Measurements from ENCODE around the gene POGK. TPM values are rescaled to one million over a fixed set of nuclear protein-coding genes. Genes with fewer than 3 reads are reported as not detected.

The POGK gene
- total RNA-seq, 1 experiment from 2014 or later: 47.7 TPM

DNA sequence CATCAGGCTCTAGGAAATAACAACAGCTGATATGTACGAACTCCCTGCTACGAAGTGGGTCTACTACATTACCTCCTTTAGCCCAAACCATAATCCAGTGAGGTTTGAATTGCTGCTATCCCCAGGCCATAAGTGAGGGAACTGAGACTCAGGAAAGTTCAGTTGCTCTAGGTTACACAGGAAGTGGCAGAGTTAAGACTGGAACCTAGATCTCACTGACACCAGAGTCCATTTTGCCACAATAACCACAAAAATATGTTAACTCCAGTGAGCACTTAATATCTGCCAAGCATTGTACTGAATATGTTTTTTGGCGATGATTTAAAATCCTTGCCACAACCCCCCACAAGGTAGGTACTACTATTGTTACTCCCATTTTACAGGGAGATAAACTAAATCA lies 45.7 kb downstream of the POGK start:
- Histone ChIP-seq H3K79me1 (ENCODE audit: insufficient read depth, low read depth, low read length, poor library complexity, severe bottlenecking) (no peaks in the 10 kb centered on the region), H3K23me2 (ENCODE audit: insufficient read length, low read depth, low read length, poor library complexity, severe bottlenecking) (no peaks in the 10 kb centered on the region), H3K14ac (ENCODE audit: insufficient read depth, low read length) (no peak overlapping the region), H3K18ac (ENCODE audit: insufficient read length, low read depth, low read length) (no peak overlapping the region), H2BK120ac (ENCODE audit: low read depth, low read length, poor library complexity, severe bottlenecking) (no peak overlapping the region), H3K9me3 (ENCODE audit: control insufficient read depth, low read depth, low read length) (no peaks in the 10 kb centered on the region), H2AFZ (ENCODE audit: low read length) (no peak overlapping the region), H3T11ph (ENCODE audit: low read length) (no peak overlapping the region), H4K91ac (ENCODE audit: insufficient read length, low read depth, low read length) (no peak overlapping the region), H2BK20ac (ENCODE audit: low read depth, low read length, poor library complexity, severe bottlenecking) (no peak overlapping the region), H2AK5ac (ENCODE audit: insufficient read length, low read length) (no peak overlapping the region), H3K4me2 (ENCODE audit: insufficient read depth, insufficient read length, low read length) (no peak overlapping the region), H4K20me1 (ENCODE audit: control insufficient read depth, insufficient read depth, insufficient read length) (no peaks in the 10 kb centered on the region), H3K79me2 (ENCODE audit: insufficient read depth, low read length) (no peaks in the 10 kb centered on the region), H4K8ac (replicated peaks; ENCODE audit: insufficient read length, low read depth, low read length) (no peak overlapping the region), H3K4ac (ENCODE audit: low read depth, low read length) (no peak overlapping the region), H3K4me1 (ENCODE audit: insufficient read depth, low read length) (no peaks in the 10 kb centered on the region), H2BK12ac (ENCODE audit: insufficient read length, low read depth, low read length) (no peak overlapping the region), H3K23ac (ENCODE audit: insufficient read length, low read depth, low read length) (no peak overlapping the region), H3K9ac (ENCODE audit: extremely low read depth, insufficient read length, low read length) (no peak overlapping the region), H3K56ac (ENCODE audit: insufficient read length, low read depth, low read length) (no peak overlapping the region), H4K5ac (ENCODE audit: insufficient read length, low read depth, low read length) (no peak overlapping the region), H2BK5ac (ENCODE audit: insufficient read length, low read length) (no peak overlapping the region), H2BK15ac (ENCODE audit: low read depth, low read length) (no peak overlapping the region), H3K27ac (ENCODE audit: insufficient read length, low read depth, low read length) (no peak overlapping the region), H3K27me3 (ENCODE audit: insufficient read depth, low read length) (peaks cover 4% of the 10 kb centered on the region; the same call in 1 of the 2 replicates)
- DNase-seq: no peak
- no peaks in the 10 kb centered on the region for H3K36me3 Mint-ChIP-seq (ENCODE audit: insufficient read depth in 1 of 3, low read depth in 3 of 3)
- H3K27ac Mint-ChIP-seq: no peak overlapping the region
- H3K4me1 Mint-ChIP-seq: peaks cover 0 to 6% of the 10 kb centered on the region in 2 experiments; a peak in 2 of 4 replicates
- TF ChIP-seq, protein P1, sequence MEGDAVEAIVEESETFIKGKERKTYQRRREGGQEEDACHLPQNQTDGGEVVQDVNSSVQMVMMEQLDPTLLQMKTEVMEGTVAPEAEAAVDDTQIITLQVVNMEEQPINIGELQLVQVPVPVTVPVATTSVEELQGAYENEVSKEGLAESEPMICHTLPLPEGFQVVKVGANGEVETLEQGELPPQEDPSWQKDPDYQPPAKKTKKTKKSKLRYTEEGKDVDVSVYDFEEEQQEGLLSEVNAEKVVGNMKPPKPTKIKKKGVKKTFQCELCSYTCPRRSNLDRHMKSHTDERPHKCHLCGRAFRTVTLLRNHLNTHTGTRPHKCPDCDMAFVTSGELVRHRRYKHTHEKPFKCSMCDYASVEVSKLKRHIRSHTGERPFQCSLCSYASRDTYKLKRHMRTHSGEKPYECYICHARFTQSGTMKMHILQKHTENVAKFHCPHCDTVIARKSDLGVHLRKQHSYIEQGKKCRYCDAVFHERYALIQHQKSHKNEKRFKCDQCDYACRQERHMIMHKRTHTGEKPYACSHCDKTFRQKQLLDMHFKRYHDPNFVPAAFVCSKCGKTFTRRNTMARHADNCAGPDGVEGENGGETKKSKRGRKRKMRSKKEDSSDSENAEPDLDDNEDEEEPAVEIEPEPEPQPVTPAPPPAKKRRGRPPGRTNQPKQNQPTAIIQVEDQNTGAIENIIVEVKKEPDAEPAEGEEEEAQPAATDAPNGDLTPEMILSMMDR (conservative IDR thresholded peaks at IDR 0.05): no peak
- H3K27me3 Mint-ChIP-seq (ENCODE audit: low read depth): peaks cover 40% of the 10 kb centered on the region
- WGBS (ENCODE audit: extremely low coverage, insufficient read length, low lambda C conversion rate): no CpG with 5 or more reads among the region's 3 CpGs
- H3K9me3 Mint-ChIP-seq: no peaks in the 10 kb centered on the region
- no peak overlapping the region for H3K4me3 Mint-ChIP-seq
